22Rv1 (cell line): ENCODE data around the gene NRXN2.

Source experiments
- ZFX ChIP-seq: fragments of 450-650 bp; IDR thresholded peaks from 2 replicates; pipeline ENCODE4 v1.6.1; 2017; ENCODE audit warnings: antibody characterized with exemption, borderline replicate concordance
- TF ChIP-seq, protein P1 (sequence below): fragments of 450-650 bp; IDR thresholded peaks from 2 replicates; pipeline ENCODE4 v1.5.1; 2017; ENCODE audit warnings: mild to moderate bottlenecking

DNA sequence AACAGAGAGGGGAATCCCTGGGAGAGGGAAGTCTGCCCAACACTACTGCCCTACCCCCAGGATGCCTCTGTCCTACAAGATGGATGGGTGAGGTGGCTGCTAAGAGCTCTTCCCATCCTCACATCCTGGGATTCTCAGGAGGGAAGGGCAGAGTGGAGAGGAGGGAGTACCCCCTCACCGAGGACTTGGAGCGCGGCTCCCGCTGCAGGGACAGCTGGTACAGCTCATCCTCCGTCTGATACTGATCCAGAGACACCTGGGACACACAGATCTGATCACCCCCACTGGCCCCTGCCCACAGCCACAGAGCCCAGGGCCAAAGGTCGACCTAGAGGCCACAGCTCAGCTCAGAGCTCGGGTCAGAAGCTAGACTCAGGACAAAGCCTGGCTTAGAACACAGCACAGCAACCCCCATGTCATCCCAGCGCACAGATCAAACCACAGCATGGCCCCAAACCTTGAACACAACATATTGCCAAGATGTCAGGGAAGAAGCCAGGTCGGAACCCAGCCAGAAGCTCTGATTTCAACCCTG, 12.8 kb upstream of the NRXN2 start:
- TF ChIP-seq, protein P1, sequence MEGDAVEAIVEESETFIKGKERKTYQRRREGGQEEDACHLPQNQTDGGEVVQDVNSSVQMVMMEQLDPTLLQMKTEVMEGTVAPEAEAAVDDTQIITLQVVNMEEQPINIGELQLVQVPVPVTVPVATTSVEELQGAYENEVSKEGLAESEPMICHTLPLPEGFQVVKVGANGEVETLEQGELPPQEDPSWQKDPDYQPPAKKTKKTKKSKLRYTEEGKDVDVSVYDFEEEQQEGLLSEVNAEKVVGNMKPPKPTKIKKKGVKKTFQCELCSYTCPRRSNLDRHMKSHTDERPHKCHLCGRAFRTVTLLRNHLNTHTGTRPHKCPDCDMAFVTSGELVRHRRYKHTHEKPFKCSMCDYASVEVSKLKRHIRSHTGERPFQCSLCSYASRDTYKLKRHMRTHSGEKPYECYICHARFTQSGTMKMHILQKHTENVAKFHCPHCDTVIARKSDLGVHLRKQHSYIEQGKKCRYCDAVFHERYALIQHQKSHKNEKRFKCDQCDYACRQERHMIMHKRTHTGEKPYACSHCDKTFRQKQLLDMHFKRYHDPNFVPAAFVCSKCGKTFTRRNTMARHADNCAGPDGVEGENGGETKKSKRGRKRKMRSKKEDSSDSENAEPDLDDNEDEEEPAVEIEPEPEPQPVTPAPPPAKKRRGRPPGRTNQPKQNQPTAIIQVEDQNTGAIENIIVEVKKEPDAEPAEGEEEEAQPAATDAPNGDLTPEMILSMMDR: no peak
- no peak for TF ChIP-seq ZFX
